B cell (primary cell): ENCODE results near the gene PACRG.

Experiments used
- CTCF ChIP-seq: fragments of 200-600 bp; IDR thresholded peaks from one replicate; pipeline ENCODE4 v1.8.0; 2022; ENCODE audit warnings: antibody characterized with exemption, mild to moderate bottlenecking
- EZH2 ChIP-seq: IDR thresholded peaks from 2 replicates; pipeline ENCODE4 v1.6.1; 2012; ENCODE audit warnings: borderline replicate concordance, low read depth, mild to moderate bottlenecking, moderate library complexity, low read length; ENCODE audit not compliant: insufficient read depth, poor library complexity, severe bottlenecking

GRCh38 chr6:162721404-162721687 lies 6.4 kb upstream of the PACRG start:
- TF ChIP-seq CTCF (no peak), EZH2 (no peak)
